OCI-LY3 (cell line): ENCODE results near the gene N4BP2L2.

Experiments
- CTCF ChIP-seq: fragments of 200-600, 300-600 bp; sonication (generic); IDR thresholded peaks from 2 replicates; pipeline ENCODE4 v1.5.1; 2014; ENCODE audit warnings: antibody characterized with exemption, low read length, low read depth
- EZH2phosphoT487 ChIP-seq: fragments of 200-600 bp; shearing (Covaris generic); IDR thresholded peaks from 2 replicates; pipeline ENCODE4 v1.6.1; 2018; ENCODE audit warnings: antibody characterized with exemption, mixed run types, low read depth

GRCh38 chr13:32431361-32431760 is 107.2 kb downstream of the N4BP2L2 start:
- TF ChIP-seq CTCF (no peak), EZH2phosphoT487 (no peak)
